GM21528 (cell line): ENCODE results near the gene ZNF407.

Source experiments
- ATAC-seq: cut with Tn5 transposase; IDR thresholded peaks from one replicate; pipeline ENCODE4 v1.9.1; 2021; ENCODE audit warnings: mild to moderate bottlenecking, moderate library complexity; ENCODE audit not compliant: unreplicated experiment, low FRiP score

ZNF407 gene

GRCh38 chr18:74714120-74714519 lies 116.5 kb downstream of the ZNF407 start:
- no peak for ATAC-seq

GRCh38 chr18:74714791-74715190 lies 117.1 kb downstream of the ZNF407 start:
- ATAC-seq, result no peak

- ATAC-seq, result no peak
Measured at GRCh38 chr18:74715306-74715705, 117.6 kb downstream of the ZNF407 start.

- ATAC-seq, result no peak
Measured at GRCh38 chr18:74715865-74716712, 118.4 kb downstream of the ZNF407 start.

- no peak for ATAC-seq
Measured at GRCh38 chr18:74718312-74718711, 120.6 kb downstream of the ZNF407 start.

GRCh38 chr18:74722237-74722636 lies 124.6 kb downstream of the ZNF407 start:
- no peak for ATAC-seq

GRCh38 chr18:74724186-74724585 lies 126.5 kb downstream of the ZNF407 start:
- ATAC-seq, result no peak

- no peak for ATAC-seq
Measured at GRCh38 chr18:74725690-74726089, 128.0 kb downstream of the ZNF407 start.

GRCh38 chr18:74728586-74728985 lies 130.9 kb downstream of the ZNF407 start:
- no peak for ATAC-seq

GRCh38 chr18:74731097-74731496 lies 133.4 kb downstream of the ZNF407 start:
- no peak for ATAC-seq

- no peak for ATAC-seq
Measured at GRCh38 chr18:74732380-74732779, 134.7 kb downstream of the ZNF407 start.

GRCh38 chr18:74733598-74733997 lies 135.9 kb downstream of the ZNF407 start:
- no peak for ATAC-seq

- no peak for ATAC-seq
Measured at GRCh38 chr18:74734013-74734444, 136.4 kb downstream of the ZNF407 start.

GRCh38 chr18:74739926-74740325 lies 142.3 kb downstream of the ZNF407 start:
- ATAC-seq, result no peak

- ATAC-seq, result no peak
Measured at GRCh38 chr18:74742573-74743243, 145.0 kb downstream of the ZNF407 start.

- ATAC-seq, result no peak
Measured at GRCh38 chr18:74745633-74746403, 148.1 kb downstream of the ZNF407 start.

GRCh38 chr18:74748809-74749208 lies 151.1 kb downstream of the ZNF407 start:
- no peak for ATAC-seq

GRCh38 chr18:74758995-74759394 lies 161.3 kb downstream of the ZNF407 start:
- ATAC-seq, result no peak

GRCh38 chr18:74760026-74760425 lies 162.4 kb downstream of the ZNF407 start:
- no peak for ATAC-seq

- no peak for ATAC-seq
Measured at GRCh38 chr18:74760436-74760835, 162.8 kb downstream of the ZNF407 start.

- no peak for ATAC-seq
Measured at GRCh38 chr18:74766251-74766650, 168.6 kb downstream of the ZNF407 start.
